Measurements from ENCODE around the gene UNC93A.
"Not testable (repeated sequence)": the region's sequence is repeated elsewhere in the genome, so short reads cannot be mapped to it uniquely, and the experiment has no call there.

The UNC93A gene

GRCh38 chr6:167290786-167291622, at the start of gene UNC93A:
Gene UNC93A (plus strand): TSS chr6:167291315. CDS start chr6:167291490, 175 bp downstream.
- H3K4me3 ChIP-seq (ENCODE audit: low read depth, low read length), result no peak within 1 kb of the TSS
- TF ChIP-seq, protein P1, sequence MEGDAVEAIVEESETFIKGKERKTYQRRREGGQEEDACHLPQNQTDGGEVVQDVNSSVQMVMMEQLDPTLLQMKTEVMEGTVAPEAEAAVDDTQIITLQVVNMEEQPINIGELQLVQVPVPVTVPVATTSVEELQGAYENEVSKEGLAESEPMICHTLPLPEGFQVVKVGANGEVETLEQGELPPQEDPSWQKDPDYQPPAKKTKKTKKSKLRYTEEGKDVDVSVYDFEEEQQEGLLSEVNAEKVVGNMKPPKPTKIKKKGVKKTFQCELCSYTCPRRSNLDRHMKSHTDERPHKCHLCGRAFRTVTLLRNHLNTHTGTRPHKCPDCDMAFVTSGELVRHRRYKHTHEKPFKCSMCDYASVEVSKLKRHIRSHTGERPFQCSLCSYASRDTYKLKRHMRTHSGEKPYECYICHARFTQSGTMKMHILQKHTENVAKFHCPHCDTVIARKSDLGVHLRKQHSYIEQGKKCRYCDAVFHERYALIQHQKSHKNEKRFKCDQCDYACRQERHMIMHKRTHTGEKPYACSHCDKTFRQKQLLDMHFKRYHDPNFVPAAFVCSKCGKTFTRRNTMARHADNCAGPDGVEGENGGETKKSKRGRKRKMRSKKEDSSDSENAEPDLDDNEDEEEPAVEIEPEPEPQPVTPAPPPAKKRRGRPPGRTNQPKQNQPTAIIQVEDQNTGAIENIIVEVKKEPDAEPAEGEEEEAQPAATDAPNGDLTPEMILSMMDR (IDR thresholded peaks at IDR 0.05; ENCODE audit: low read depth, low read length), result no peak

GRCh38 chr6:167241321-167242134, 49.6 kb upstream of the UNC93A start:
- H3K4me3 ChIP-seq (ENCODE audit: low read depth, low read length), result not testable (repeated sequence)

DNA sequence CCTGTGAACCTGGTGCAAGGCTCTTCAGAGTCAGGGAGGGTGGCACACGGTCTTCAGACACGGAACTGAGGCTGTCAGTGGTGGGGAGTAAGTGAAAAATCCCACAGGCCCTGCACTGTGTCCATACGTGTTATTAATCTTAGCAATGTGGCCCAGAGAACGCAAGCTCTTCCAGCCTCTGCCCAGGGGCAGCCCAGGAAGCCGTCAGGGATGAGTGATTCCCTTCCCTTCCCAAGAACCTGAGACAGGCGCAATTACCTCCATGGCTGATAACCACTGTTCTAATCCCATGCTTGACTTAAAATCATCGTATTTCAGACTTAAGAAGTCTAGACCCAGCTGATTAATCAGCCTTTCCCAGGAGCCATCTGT, 49.0 kb upstream of the UNC93A start:
- H3K4me3 ChIP-seq (ENCODE audit: low read depth, low read length), result not testable (repeated sequence)

DNA sequence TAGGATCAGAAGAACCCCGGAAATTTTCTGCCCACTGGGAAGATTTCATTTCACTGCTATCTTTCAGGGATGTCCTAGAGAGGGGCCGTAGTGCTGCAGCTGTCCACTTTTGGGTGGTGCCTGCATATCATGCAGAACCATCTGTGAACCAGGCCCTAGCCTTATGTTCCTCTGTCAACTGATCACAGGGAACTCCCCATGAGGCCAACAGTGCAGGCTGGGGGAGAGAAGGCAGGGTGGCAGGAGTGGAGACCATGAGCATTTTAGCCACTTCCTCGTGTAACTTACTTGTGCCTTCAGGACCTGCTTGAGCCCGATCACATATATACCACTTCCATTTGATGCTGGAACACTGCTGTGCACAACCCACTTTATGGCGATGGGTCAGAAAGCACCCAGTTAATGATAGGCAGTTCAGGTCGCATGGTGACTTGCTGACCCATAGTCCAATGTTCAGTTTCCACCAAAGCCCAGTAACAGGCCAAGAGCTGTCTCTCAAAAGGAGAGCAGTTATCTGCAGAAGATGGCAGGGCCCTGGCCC, 48.5 kb upstream of the UNC93A start:
- H3K4me3 ChIP-seq (ENCODE audit: low read depth, low read length), result not testable (repeated sequence)

DNA sequence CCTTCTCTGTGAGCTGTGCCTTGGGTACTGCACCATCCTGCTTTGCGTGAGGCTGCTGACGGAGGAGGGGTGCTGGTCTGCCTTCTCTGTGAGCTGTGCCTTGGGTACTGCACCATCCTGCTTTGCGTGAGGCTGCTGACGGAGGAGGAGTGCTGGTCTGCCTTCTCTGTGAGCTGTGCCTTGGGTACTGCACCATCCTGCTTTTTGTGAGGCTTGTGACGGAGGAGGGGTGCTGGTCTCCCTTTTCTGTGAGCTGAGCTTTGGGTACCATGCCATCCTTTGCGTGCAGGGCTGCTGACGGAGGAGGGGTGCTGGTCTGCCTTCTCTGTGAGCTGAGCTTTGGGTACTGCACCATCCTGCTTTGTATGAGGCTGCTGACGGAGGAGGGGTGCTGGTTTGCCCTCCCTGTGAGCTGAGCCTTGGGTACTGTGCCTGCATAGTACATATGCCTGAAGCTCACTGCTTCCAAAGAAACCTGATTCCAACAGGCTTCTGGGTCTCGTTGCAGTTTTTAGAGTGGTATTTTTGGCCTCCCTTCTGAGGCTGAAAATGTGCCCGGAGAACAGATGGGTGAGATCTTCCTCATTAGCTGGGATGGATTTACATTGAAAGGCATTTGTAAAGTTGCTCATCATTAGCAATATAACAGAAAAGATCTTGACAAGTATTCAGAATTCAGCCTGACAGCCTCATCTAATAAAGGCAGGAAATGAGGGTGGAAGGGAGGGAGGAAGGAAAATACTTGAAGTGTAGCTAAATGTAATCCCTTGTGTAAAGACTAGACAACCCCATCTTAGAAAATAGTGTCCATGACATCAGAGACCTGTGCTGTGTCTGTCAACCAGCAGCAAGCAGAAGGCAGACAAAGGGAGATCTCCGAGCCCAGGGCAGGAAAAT, 46.8 kb upstream of the UNC93A start:
- H3K4me3 ChIP-seq (ENCODE audit: low read depth, low read length), result no peak overlapping the region
- TF ChIP-seq, protein P1 (IDR thresholded peaks at IDR 0.05; ENCODE audit: low read depth, low read length), result no peak

DNA sequence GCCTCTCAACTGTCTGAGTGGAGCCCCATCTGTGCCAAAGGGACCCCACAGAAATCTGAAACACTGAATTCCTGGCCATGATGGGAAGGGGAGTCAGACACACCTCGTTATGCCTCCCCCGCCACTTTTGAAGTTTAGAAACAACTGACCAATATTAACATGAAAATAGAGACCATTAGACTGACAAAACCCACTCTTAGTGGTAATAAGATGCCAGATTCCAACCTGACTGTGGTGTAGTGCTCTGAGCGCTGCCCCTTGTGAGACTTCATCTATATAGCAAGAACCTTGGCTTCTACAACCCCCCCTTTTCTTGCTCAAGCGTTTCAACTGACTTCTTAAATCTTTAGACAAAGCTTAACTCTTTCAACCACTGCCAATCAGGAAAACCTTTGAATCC, 46.1 kb upstream of the UNC93A start:
- TF ChIP-seq, protein P1 (IDR thresholded peaks at IDR 0.05; ENCODE audit: low read depth, low read length), result no peak
- H3K4me3 ChIP-seq (ENCODE audit: low read depth, low read length), result no peak overlapping the region

DNA sequence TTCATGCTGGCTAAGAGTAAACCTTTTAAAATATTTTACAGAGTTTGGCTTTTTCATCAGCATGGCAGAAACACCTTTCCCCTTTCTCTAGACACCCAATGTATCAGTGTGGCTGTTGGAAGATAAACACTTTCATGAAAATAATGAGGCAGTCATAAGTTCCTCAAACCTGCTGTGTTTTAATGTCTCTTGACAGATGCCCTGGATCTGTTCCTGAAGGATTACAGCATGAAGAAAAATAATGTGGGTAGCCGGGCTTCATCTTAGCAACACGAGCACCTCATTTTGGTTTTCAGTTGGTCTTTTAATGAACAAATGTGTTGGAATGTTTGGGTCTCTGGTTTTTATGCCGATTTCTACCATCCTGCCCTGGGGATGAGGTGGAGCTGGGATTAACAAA, 45.5 kb upstream of the UNC93A start:
- no peak overlapping the region for H3K4me3 ChIP-seq (ENCODE audit: low read depth, low read length)
- TF ChIP-seq, protein P1 (IDR thresholded peaks at IDR 0.05; ENCODE audit: low read depth, low read length), result no peak

DNA sequence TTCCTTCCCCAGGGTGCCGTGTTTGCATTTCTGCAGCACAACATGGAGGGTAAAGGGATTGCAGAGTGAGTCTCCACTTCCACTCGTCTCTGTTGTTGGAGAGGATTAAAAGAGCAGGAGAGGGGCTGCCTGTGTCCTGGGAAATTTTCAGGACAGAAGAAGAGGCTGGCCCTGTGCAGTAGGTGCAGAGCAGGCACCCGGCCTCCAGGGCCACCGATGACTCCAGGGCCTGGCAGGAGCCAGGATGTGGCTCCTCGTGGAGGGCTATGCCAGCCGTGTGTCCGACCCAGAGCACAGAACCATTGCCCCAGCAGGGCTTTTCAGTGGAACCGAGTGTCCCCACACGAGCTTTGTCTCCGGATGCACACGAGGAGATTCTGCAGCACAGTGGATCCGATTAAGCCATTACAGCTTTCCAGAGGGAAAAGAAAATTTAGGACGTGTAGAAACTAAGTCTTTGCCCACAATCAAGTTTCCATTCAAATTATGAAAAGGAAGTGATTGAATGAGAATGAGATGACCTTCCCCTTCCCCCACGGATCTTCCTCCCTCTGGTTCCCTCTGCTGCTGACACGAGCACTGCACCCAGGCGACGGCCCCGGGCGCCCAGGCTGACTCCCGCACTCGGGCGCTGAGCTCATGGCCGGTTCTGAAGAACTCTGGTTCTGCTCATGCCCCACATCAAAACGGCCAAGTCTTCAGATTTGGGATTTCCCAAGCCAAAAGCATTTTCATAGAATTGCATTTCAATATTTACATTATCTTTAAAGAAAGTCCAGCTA, 43.1 kb upstream of the UNC93A start:
- H3K4me3 ChIP-seq (ENCODE audit: low read depth, low read length), result no peak overlapping the region
- TF ChIP-seq, protein P1 (IDR thresholded peaks at IDR 0.05; ENCODE audit: low read depth, low read length), result no peak

DNA sequence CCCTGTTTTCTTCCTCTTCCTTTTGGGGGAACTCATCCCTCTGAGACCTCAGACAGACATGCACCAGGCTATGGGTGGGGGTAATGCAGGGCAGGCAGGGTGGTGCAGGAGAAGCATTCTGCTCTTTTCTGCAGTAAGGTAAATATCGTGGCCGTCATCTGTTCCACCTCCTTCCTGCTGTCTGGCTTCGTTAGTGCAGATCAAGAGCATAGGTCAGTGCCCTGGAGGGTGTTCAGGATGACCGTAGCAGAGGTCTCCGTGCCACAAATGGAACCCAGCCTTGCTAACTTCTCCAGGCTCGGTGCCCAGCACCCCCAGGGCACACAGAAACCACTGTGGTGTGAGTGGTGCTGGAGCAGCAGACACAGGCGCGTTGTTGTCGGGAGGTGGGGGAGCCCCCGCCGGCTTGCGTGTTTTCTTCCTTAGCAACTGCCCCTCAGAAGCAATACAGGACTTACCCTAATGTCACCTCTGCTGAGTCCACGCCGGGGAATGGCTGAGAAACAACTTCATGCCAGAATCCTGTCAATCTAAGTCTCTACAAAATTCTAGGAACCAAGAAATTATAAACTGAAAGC, 42.1 kb upstream of the UNC93A start:
- not testable (repeated sequence) for H3K4me3 ChIP-seq (ENCODE audit: low read depth, low read length)

All from WI38 (cell line).